Measurements from ENCODE around the gene CKB. TPM values are rescaled to one million over a fixed set of nuclear protein-coding genes. Genes with fewer than 3 reads are reported as not detected.

The CKB gene
- total and polyA plus RNA-seq, 4 donors = 9.0 to 32.9 (median 20.4) TPM

DNA sequence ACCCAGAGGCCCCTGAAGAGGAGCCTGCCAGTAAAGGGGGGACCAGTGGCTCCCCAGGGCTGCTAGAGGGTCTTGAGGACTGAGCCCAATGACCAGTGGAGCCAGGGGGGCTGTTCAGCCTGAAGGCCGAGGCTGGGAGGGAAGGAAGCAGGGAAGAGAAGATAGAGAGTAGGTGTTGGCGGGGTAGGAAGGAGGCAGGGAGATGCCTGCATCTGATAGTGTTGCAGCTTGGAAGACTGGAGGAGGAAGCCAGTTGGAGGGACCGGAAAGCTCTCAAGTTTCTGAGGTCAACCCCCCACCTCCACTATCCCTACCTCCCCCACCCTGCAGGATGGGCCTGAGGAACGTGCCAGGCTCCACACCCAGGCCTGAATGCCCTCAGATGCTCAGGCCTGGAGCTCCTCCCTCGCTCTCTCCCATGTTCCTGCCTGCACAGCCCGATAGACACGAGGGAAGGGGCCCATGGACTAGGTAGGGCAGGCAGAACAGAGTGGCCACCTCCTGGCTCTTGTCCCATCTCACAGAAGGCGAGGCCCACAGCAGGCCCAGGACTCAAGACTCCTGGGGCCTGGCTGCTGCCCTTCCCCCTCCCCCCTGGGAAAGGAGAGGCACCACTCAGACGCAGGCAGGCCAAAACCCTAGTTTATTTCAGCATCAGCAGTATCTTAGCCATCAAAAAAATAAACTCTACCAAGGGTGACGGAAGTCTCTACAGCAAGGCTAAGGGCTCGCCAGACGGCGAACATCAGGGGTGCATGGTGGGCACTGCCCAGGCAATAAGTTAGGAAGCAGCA lies 3.4 kb downstream of the CKB start (continued):
- TF ChIP-seq, protein P1, sequence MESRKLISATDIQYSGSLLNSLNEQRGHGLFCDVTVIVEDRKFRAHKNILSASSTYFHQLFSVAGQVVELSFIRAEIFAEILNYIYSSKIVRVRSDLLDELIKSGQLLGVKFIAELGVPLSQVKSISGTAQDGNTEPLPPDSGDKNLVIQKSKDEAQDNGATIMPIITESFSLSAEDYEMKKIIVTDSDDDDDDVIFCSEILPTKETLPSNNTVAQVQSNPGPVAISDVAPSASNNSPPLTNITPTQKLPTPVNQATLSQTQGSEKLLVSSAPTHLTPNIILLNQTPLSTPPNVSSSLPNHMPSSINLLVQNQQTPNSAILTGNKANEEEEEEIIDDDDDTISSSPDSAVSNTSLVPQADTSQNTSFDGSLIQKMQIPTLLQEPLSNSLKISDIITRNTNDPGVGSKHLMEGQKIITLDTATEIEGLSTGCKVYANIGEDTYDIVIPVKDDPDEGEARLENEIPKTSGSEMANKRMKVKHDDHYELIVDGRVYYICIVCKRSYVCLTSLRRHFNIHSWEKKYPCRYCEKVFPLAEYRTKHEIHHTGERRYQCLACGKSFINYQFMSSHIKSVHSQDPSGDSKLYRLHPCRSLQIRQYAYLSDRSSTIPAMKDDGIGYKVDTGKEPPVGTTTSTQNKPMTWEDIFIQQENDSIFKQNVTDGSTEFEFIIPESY (IDR thresholded peaks at IDR 0.05) = no peak
- TF ChIP-seq RAD21 (IDR thresholded peaks at IDR 0.05) (no peak), YY1 (IDR thresholded peaks at IDR 0.05) (no peak)

DNA sequence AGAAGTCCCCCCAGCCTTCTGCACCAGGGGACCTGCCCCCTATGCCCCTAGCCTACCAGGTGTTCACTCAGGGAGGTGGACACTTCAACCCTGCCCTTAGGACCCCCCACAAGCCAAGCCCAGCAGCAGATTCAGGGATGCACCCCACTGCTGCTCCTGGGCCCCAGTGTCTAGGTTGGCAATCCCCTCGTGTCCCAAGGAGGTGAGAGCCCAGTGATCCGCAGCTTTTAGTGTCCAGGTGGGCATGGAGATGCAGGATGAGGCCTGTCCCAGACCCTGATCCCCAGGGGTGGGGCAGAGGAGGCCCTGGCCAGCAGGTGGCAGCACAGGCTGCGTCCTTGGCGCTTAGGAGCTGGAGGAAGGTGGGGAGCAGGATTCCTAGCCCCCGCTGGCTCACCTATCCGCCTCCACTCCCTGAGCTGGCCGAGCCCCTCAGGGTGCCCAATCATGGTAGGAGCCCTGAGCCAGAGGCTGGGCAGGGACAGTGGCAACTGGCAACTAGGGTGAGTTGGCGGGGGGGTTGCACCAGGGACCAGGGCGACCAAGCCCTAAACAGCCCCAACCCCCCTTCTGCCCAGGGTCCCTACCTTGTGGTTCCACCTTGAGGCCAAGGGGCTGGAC lies 4.1 kb downstream of the CKB start:
- 31% methylated on average over 9 of the region's 9 CpGs for WGBS
- Histone ChIP-seq H3K9me3 (ENCODE audit: control insufficient read depth in 4 of 4, low read length in 3 of 4) (no peaks in the 10 kb centered on the region), H3K27ac (ENCODE audit: low read depth in 1 of 2, low read length in 2 of 2) (no peak overlapping the region), H3K9ac (ENCODE audit: low read depth in 1 of 2, low read length in 2 of 2) (no peak overlapping the region), H3K4me3 (ENCODE audit: low read depth in 1 of 3, low read length in 3 of 3) (no peak overlapping the region), H3K36me3 (ENCODE audit: control insufficient read depth in 4 of 4, insufficient read depth in 3 of 4, low read depth in 1 of 4, low read length in 3 of 4) (no peaks in the 10 kb centered on the region), H3K27me3 (ENCODE audit: control insufficient read depth in 4 of 4, insufficient read depth in 4 of 4, low read length in 3 of 4) (no peaks in the 10 kb centered on the region), H3K4me1 (ENCODE audit: control insufficient read depth in 4 of 4, insufficient read depth in 4 of 4, low read length in 3 of 4) (peaks cover 4 to 41% (median 24%) of the 10 kb centered on the region in 4 donors)
- peak; percentile 71 for DNase-seq (ENCODE audit: low spot score)
- TF ChIP-seq SP1 (IDR thresholded peaks at IDR 0.05) = no peak
- TF ChIP-seq, protein P2, sequence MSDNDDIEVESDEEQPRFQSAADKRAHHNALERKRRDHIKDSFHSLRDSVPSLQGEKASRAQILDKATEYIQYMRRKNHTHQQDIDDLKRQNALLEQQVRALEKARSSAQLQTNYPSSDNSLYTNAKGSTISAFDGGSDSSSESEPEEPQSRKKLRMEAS (IDR thresholded peaks at IDR 0.05) = no peak
- TF ChIP-seq, protein P3, sequence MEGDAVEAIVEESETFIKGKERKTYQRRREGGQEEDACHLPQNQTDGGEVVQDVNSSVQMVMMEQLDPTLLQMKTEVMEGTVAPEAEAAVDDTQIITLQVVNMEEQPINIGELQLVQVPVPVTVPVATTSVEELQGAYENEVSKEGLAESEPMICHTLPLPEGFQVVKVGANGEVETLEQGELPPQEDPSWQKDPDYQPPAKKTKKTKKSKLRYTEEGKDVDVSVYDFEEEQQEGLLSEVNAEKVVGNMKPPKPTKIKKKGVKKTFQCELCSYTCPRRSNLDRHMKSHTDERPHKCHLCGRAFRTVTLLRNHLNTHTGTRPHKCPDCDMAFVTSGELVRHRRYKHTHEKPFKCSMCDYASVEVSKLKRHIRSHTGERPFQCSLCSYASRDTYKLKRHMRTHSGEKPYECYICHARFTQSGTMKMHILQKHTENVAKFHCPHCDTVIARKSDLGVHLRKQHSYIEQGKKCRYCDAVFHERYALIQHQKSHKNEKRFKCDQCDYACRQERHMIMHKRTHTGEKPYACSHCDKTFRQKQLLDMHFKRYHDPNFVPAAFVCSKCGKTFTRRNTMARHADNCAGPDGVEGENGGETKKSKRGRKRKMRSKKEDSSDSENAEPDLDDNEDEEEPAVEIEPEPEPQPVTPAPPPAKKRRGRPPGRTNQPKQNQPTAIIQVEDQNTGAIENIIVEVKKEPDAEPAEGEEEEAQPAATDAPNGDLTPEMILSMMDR (IDR thresholded peaks at IDR 0.05; ENCODE audit: low read depth, low read length, missing input control) = peak; percentile 83
- TF ChIP-seq YY1 (IDR thresholded peaks at IDR 0.05) = no peak
- TF ChIP-seq FOXA1 (IDR thresholded peaks at IDR 0.05) = no peak
- no peak for TF ChIP-seq HNF4A (conservative IDR thresholded peaks at IDR 0.05)
- TF ChIP-seq, protein P4, sequence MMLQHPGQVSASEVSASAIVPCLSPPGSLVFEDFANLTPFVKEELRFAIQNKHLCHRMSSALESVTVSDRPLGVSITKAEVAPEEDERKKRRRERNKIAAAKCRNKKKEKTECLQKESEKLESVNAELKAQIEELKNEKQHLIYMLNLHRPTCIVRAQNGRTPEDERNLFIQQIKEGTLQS (IDR thresholded peaks at IDR 0.05) = no peak
- TF ChIP-seq HNF4G (IDR thresholded peaks at IDR 0.05) = no peak
- TF ChIP-seq EGR1 (IDR thresholded peaks at IDR 0.05; ENCODE audit: low read depth in 2 of 2) = no peak
- TF ChIP-seq RAD21 (IDR thresholded peaks at IDR 0.05) = peak; percentile 81 to 91

DNA sequence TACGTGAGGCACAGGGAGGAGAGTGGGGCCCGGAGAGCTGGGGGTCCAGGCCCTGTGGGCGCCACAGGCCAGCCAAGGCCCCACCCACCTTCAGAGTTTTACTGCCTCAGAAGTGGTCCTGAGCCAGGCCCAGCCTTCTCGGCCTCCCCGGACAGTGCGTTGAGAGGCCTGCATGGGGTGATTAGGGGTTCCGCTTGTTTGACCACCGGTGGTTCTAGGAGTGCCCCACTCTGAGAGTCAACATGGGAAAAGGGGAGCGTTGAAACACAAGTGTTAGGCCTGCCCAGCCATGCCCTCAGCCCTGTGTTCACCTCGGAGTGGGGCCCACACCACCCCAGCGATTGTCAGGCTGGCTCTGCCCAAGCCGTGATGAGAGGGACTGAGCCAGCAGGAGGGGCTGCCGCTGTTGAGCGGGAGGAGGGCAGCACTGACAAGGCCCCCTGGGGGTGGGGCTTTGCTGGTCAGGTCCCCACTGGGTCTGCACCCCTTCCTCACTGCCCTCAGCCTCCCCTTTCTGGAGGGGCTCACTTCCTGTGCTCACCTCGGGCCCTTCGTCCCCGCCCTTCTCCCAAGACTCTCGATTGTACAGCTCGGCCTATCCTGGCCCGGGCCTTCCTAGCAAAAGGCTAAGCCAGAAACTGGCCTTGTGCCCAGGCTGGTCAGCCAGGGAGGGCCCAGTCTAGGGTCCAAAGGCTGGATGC lies 4.8 kb downstream of the CKB start:
- Histone ChIP-seq H3K9me3 (ENCODE audit: control insufficient read depth in 4 of 4, low read length in 3 of 4) (no peaks in the 10 kb centered on the region), H3K4me1 (ENCODE audit: control insufficient read depth in 4 of 4, insufficient read depth in 4 of 4, low read length in 3 of 4) (peaks cover 2 to 34% (median 22%) of the 10 kb centered on the region in 4 donors), H3K27ac (ENCODE audit: low read depth in 1 of 2, low read length in 2 of 2) (no peak overlapping the region), H3K27me3 (ENCODE audit: control insufficient read depth in 4 of 4, insufficient read depth in 4 of 4, low read length in 3 of 4) (no peaks in the 10 kb centered on the region), H3K4me3 (ENCODE audit: low read depth in 1 of 3, low read length in 3 of 3) (no peak overlapping the region), H3K36me3 (ENCODE audit: control insufficient read depth in 4 of 4, insufficient read depth in 3 of 4, low read depth in 1 of 4, low read length in 3 of 4) (no peaks in the 10 kb centered on the region), H3K9ac (ENCODE audit: low read depth in 1 of 2, low read length in 2 of 2) (no peak overlapping the region)
- DNase-seq (ENCODE audit: low spot score) = no peak
- TF ChIP-seq FOXA2 (IDR thresholded peaks at IDR 0.05) = no peak
- TF ChIP-seq RXRA (IDR thresholded peaks at IDR 0.05) = no peak
- 47% methylated on average over 20 of the region's 20 CpGs for WGBS

All from liver (tissue), 9 donors.